ENCODE results near the gene RGS9. TPM values are rescaled to one million over a fixed set of nuclear protein-coding genes. Genes with fewer than 3 reads are reported as not detected.

RGS9 gene
- total RNA-seq, 4 donors from 2014 or later = 1.1 to 8.5 (median 3.6) TPM

GRCh38 chr17:65181237-65182061, 44.3 kb downstream of the RGS9 start:
- Histone ChIP-seq H3K27ac (no peak overlapping the region), H3K4me3 (no peak overlapping the region), H3K36me3 (no peaks in the 10 kb centered on the region), H3K9me3 (no peaks in the 10 kb centered on the region), H3K4me1 (no peaks in the 10 kb centered on the region), H3K27me3 (peaks cover 7% of the 10 kb centered on the region)
- TF ChIP-seq EP300 (IDR thresholded peaks at IDR 0.05) (no peak), POLR2A (IDR thresholded peaks at IDR 0.05) (no peak), POLR2AphosphoS5 (IDR thresholded peaks at IDR 0.05) (no peak), CTCF (IDR thresholded peaks at IDR 0.05) (no peak)
- DNase-seq (ENCODE audit: low spot score in 2 of 2) = no peak
- WGBS = 82% methylated on average over 8 of the region's 9 CpGs

- 88% methylated on average over 9 of the region's 9 CpGs for WGBS
- H3K27ac ChIP-seq = no peak overlapping the region
- H3K9me3 ChIP-seq = no peaks in the 10 kb centered on the region
- H3K27me3 ChIP-seq = peaks cover 7% of the 10 kb centered on the region
- TF ChIP-seq CTCF (IDR thresholded peaks at IDR 0.05) (no peak), EP300 (IDR thresholded peaks at IDR 0.05) (no peak), POLR2AphosphoS5 (IDR thresholded peaks at IDR 0.05) (no peak), POLR2A (IDR thresholded peaks at IDR 0.05) (no peak)
- no peaks in the 10 kb centered on the region for H3K36me3 ChIP-seq
- H3K4me1 ChIP-seq = no peaks in the 10 kb centered on the region
- no peak for DNase-seq (ENCODE audit: low spot score in 2 of 2)
- no peak overlapping the region for H3K4me3 ChIP-seq
Measured at GRCh38 chr17:65182233-65182632, 45.1 kb downstream of the RGS9 start.

- no peak overlapping the region for H3K4me3 ChIP-seq
- no peaks in the 10 kb centered on the region for H3K9me3 ChIP-seq
- no peak for DNase-seq (ENCODE audit: low spot score in 2 of 2)
- H3K27me3 ChIP-seq = peaks cover 7% of the 10 kb centered on the region
- no peak for TF ChIP-seq POLR2AphosphoS5 (IDR thresholded peaks at IDR 0.05)
- no peak for TF ChIP-seq POLR2A (IDR thresholded peaks at IDR 0.05)
- TF ChIP-seq EP300 (IDR thresholded peaks at IDR 0.05) = no peak
- TF ChIP-seq CTCF (IDR thresholded peaks at IDR 0.05) = no peak
- H3K27ac ChIP-seq = no peak overlapping the region
- WGBS = 26% methylated on average over 6 of the region's 6 CpGs
- no peaks in the 10 kb centered on the region for H3K36me3 ChIP-seq
- H3K4me1 ChIP-seq = no peaks in the 10 kb centered on the region
Measured at GRCh38 chr17:65183736-65184135, 46.6 kb downstream of the RGS9 start.

- TF ChIP-seq EP300 (IDR thresholded peaks at IDR 0.05) (no peak), POLR2AphosphoS5 (IDR thresholded peaks at IDR 0.05) (no peak), CTCF (IDR thresholded peaks at IDR 0.05) (no peak), POLR2A (IDR thresholded peaks at IDR 0.05) (no peak)
- Histone ChIP-seq H3K36me3 (no peaks in the 10 kb centered on the region), H3K9me3 (no peaks in the 10 kb centered on the region), H3K27me3 (peaks cover 7% of the 10 kb centered on the region), H3K4me1 (no peaks in the 10 kb centered on the region), H3K27ac (no peak overlapping the region), H3K4me3 (no peak overlapping the region)
- WGBS = 74% methylated on average over 5 of the region's 5 CpGs
- no peak for DNase-seq (ENCODE audit: low spot score in 2 of 2)
Measured at GRCh38 chr17:65184235-65184959, 47.2 kb downstream of the RGS9 start.

- DNase-seq (ENCODE audit: low spot score in 2 of 2) = no peak
- TF ChIP-seq POLR2A (IDR thresholded peaks at IDR 0.05) (no peak), EP300 (IDR thresholded peaks at IDR 0.05) (no peak), CTCF (IDR thresholded peaks at IDR 0.05) (no peak), POLR2AphosphoS5 (IDR thresholded peaks at IDR 0.05) (no peak)
- Histone ChIP-seq H3K4me3 (no peak overlapping the region), H3K36me3 (no peaks in the 10 kb centered on the region), H3K27me3 (peaks cover 7% of the 10 kb centered on the region), H3K27ac (no peak overlapping the region), H3K9me3 (no peaks in the 10 kb centered on the region), H3K4me1 (no peaks in the 10 kb centered on the region)
- WGBS = 64% methylated on average over 4 of the region's 4 CpGs
Measured at GRCh38 chr17:65185062-65185461, 47.9 kb downstream of the RGS9 start.
